WTC11 (cell line): ENCODE results near the gene ELOB. TPM values are rescaled to one million over a fixed set of nuclear protein-coding genes. Genes with fewer than 3 reads are reported as not detected.

ENCODE experiments used
- ATAC-seq: fragments of 200-7000 bp; cut with Tn5 transposase; 2 replicates; pipeline ENCODE4 v1.10.0; 2021; ENCODE audit warnings: mild to moderate bottlenecking, moderate library complexity
- CTCF ChIA-PET: fragments of 300-600 bp; sonication (Branson Sonifier 250); formaldehyde crosslinking; loops from one replicate; lab custom pipeline; 2021; ENCODE audit warnings: antibody characterized with exemption; lab: Charles Lee
- POLR2A ChIA-PET: fragments of 350-600 bp; sonication (Branson Sonifier 250); formaldehyde crosslinking; loops from one replicate; lab custom pipeline; 2021; ENCODE audit warnings: antibody characterized with exemption; lab: Charles Lee
- DNase-seq: peaks from one replicate; pipeline ENCODE4 v3.0.0; 2021; ENCODE audit warnings: low spot score
- H3K27ac Mint-ChIP-seq: 2 replicates; pipeline ENCODE4 v1.8.0; 2021; ENCODE audit warnings: mixed read lengths
- H3K27me3 Mint-ChIP-seq: 2 replicates; pipeline ENCODE4 v1.8.0; 2021; ENCODE audit warnings: low read depth, mild to moderate bottlenecking, moderate library complexity, mixed read lengths
- H3K36me3 Mint-ChIP-seq: 2 replicates; pipeline ENCODE4 v1.8.0; 2021; ENCODE audit warnings: mixed read lengths
- H3K4me1 Mint-ChIP-seq: 2 replicates; pipeline ENCODE4 v1.8.0; 2022; ENCODE audit warnings: mixed read lengths
- H3K4me3 Mint-ChIP-seq: 2 replicates; pipeline ENCODE4 v1.8.0; 2021; ENCODE audit warnings: mild to moderate bottlenecking, moderate library complexity, mixed read lengths
- H3K9me3 Mint-ChIP-seq: 2 replicates; pipeline ENCODE4 v1.8.0; 2021; ENCODE audit warnings: mixed read lengths
- ATF1 ChIP-seq: sonication (generic); formaldehyde crosslinking; IDR thresholded peaks from 2 replicates; pipeline ENCODE4 v1.8.1; 2023; ENCODE audit warnings: mild to moderate bottlenecking, moderate library complexity, missing genetic modification reagents
- CREB1 ChIP-seq: sonication (generic); formaldehyde crosslinking; IDR thresholded peaks from 2 replicates; pipeline ENCODE4 v1.8.0; 2023; ENCODE audit warnings: mild to moderate bottlenecking, missing genetic modification reagents
- CREM ChIP-seq: sonication (generic); formaldehyde crosslinking; IDR thresholded peaks from 2 replicates; pipeline ENCODE4 v1.8.1; 2022; ENCODE audit warnings: mild to moderate bottlenecking, missing genetic modification reagents, moderate library complexity
- HMGA2 ChIP-seq: fragments of 250-450 bp; sonication (Bioruptor Pico); IDR thresholded peaks from 2 replicates; pipeline ENCODE4 v1.4.0; 2021; ENCODE audit warnings: mild to moderate bottlenecking, moderate library complexity
- KAT7 ChIP-seq: sonication (generic); formaldehyde crosslinking; IDR thresholded peaks from 2 replicates; pipeline ENCODE4 v1.8.1; 2023; ENCODE audit warnings: missing genetic modification reagents, mild to moderate bottlenecking, borderline replicate concordance
- MXD4 ChIP-seq: fragments of 250-450 bp; sonication (Bioruptor Pico); IDR thresholded peaks from 2 replicates; pipeline ENCODE4 v1.8.0; 2021; ENCODE audit warnings: mild to moderate bottlenecking, moderate library complexity, borderline replicate concordance
- NR2C2 ChIP-seq: sonication (generic); formaldehyde crosslinking; IDR thresholded peaks from 2 replicates; pipeline ENCODE4 v1.8.0; 2022; ENCODE audit warnings: mild to moderate bottlenecking, missing genetic modification reagents
- SMAD3 ChIP-seq: sonication (generic); formaldehyde crosslinking; IDR thresholded peaks from 2 replicates; pipeline ENCODE4 v1.8.0; 2022; ENCODE audit warnings: missing genetic modification reagents, mild to moderate bottlenecking, borderline replicate concordance
- SMAD4 ChIP-seq: sonication (generic); formaldehyde crosslinking; IDR thresholded peaks from 2 replicates; pipeline ENCODE4 v1.8.0; 2022; ENCODE audit warnings: mild to moderate bottlenecking, missing genetic modification reagents
- TEAD4 ChIP-seq: sonication (generic); formaldehyde crosslinking; IDR thresholded peaks from 2 replicates; pipeline ENCODE4 v1.8.0; 2022; ENCODE audit warnings: mild to moderate bottlenecking, missing genetic modification reagents
- TP53 ChIP-seq: sonication (generic); formaldehyde crosslinking; IDR thresholded peaks from 2 replicates; pipeline ENCODE4 v1.8.1; 2023; ENCODE audit warnings: mild to moderate bottlenecking, missing genetic modification reagents
- ZBTB21 ChIP-seq: sonication (generic); formaldehyde crosslinking; IDR thresholded peaks from 2 replicates; pipeline ENCODE4 v1.8.1; 2023; ENCODE audit warnings: mild to moderate bottlenecking, missing genetic modification reagents, borderline replicate concordance
- ZNF219 ChIP-seq: sonication (generic); formaldehyde crosslinking; IDR thresholded peaks from 2 replicates; pipeline ENCODE4 v1.8.0; 2023; ENCODE audit warnings: missing genetic modification reagents, mild to moderate bottlenecking, borderline replicate concordance
- ZNF232 ChIP-seq: sonication (generic); formaldehyde crosslinking; IDR thresholded peaks from 2 replicates; pipeline ENCODE4 v1.8.0; 2022; ENCODE audit warnings: mild to moderate bottlenecking, missing genetic modification reagents
- ZNF263 ChIP-seq: sonication (generic); formaldehyde crosslinking; IDR thresholded peaks from 2 replicates; pipeline ENCODE4 v1.8.1; 2022; ENCODE audit warnings: low read depth, mild to moderate bottlenecking, moderate library complexity, missing genetic modification reagents
- total RNA-seq: library from RNA; stranded (reverse); gene quantifications from 3 replicates; pipeline ENCODE4 v1.2.3, GENCODE V29; 2021
- TF ChIP-seq, protein P1 (sequence below): sonication (generic); formaldehyde crosslinking; IDR thresholded peaks from 2 replicates; pipeline ENCODE4 v1.8.1; 2022; ENCODE audit warnings: missing genetic modification reagents, borderline replicate concordance
- TF ChIP-seq, protein P2 (sequence below): fragments of 250-450 bp; sonication (Bioruptor Pico); IDR thresholded peaks from 2 replicates; pipeline ENCODE4 v1.9.0; 2021; ENCODE audit warnings: mild to moderate bottlenecking
- TF ChIP-seq, protein P3 (sequence below): sonication (generic); formaldehyde crosslinking; IDR thresholded peaks from 2 replicates; pipeline ENCODE4 v1.8.1; 2022; ENCODE audit warnings: mild to moderate bottlenecking, moderate library complexity, missing genetic modification reagents
- TF ChIP-seq, protein P4 (sequence below): fragments of 250-450 bp; sonication (Bioruptor Pico); IDR thresholded peaks from 2 replicates; pipeline ENCODE4 v1.9.0; 2021; ENCODE audit warnings: mild to moderate bottlenecking, borderline replicate concordance
- TF ChIP-seq, protein P5 (sequence below): sonication (generic); formaldehyde crosslinking; IDR thresholded peaks from 2 replicates; pipeline ENCODE4 v1.8.1; 2023; ENCODE audit warnings: mild to moderate bottlenecking, moderate library complexity, missing genetic modification reagents

ELOB gene
- total RNA-seq, 1 experiment from 2014 or later, result 252 TPM

DNA sequence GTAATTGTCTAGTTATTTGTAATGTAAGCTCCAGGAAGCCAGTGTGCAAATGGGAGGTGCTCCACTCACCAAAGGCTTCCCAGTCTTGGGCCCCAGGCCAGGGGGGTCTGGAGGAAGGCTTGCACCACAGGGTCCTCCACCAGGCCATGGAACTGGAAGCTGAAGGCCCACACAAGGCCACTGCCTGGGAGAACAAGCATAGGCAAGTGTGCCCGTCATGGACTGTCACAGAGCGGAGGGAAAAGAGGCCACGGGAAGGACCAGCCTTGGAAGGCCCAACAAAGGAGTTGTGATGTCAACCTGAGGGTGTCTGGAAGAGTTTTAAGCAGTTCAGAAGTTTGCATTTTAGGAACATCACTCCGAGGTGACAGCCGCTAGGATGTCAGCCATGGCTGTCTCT, 27.6 kb downstream of the ELOB start:
- H3K36me3 Mint-ChIP-seq, result peaks cover 14% of the 10 kb centered on the region
- TF ChIP-seq HMGA2 (CRISPR knock-in tag), result no peak
- TF ChIP-seq, protein P1, sequence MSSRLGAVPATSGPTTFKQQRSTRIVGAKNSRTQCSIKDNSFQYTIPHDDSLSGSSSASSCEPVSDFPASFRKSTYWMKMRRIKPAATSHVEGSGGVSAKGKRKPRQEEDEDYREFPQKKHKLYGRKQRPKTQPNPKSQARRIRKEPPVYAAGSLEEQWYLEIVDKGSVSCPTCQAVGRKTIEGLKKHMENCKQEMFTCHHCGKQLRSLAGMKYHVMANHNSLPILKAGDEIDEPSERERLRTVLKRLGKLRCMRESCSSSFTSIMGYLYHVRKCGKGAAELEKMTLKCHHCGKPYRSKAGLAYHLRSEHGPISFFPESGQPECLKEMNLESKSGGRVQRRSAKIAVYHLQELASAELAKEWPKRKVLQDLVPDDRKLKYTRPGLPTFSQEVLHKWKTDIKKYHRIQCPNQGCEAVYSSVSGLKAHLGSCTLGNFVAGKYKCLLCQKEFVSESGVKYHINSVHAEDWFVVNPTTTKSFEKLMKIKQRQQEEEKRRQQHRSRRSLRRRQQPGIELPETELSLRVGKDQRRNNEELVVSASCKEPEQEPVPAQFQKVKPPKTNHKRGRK, result no peak
- no peak for TF ChIP-seq CREB1 (CRISPR knock-in tag)
- TF ChIP-seq ZBTB21 (CRISPR knock-in tag), result no peak
- no peak for TF ChIP-seq SMAD3 (CRISPR knock-in tag)
- TF ChIP-seq KAT7, result no peak
- TF ChIP-seq MXD4 (CRISPR knock-in tag), result no peak
- TF ChIP-seq SMAD4 (CRISPR knock-in tag), result no peak
- TF ChIP-seq TP53 (CRISPR knock-in tag), result no peak
- no peak for TF ChIP-seq ATF1
- TF ChIP-seq, protein P2, sequence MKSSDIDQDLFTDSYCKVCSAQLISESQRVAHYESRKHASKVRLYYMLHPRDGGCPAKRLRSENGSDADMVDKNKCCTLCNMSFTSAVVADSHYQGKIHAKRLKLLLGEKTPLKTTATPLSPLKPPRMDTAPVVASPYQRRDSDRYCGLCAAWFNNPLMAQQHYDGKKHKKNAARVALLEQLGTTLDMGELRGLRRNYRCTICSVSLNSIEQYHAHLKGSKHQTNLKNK (CRISPR knock-in tag), result no peak
- TF ChIP-seq, protein P3, sequence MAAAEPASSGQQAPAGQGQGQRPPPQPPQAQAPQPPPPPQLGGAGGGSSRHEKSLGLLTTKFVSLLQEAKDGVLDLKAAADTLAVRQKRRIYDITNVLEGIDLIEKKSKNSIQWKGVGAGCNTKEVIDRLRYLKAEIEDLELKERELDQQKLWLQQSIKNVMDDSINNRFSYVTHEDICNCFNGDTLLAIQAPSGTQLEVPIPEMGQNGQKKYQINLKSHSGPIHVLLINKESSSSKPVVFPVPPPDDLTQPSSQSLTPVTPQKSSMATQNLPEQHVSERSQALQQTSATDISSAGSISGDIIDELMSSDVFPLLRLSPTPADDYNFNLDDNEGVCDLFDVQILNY (CRISPR knock-in tag), result no peak
- no peak for TF ChIP-seq NR2C2 (CRISPR knock-in tag)
- no peak for TF ChIP-seq ZNF232
- TF ChIP-seq CREM (CRISPR knock-in tag), result no peak
- TF ChIP-seq, protein P4, sequence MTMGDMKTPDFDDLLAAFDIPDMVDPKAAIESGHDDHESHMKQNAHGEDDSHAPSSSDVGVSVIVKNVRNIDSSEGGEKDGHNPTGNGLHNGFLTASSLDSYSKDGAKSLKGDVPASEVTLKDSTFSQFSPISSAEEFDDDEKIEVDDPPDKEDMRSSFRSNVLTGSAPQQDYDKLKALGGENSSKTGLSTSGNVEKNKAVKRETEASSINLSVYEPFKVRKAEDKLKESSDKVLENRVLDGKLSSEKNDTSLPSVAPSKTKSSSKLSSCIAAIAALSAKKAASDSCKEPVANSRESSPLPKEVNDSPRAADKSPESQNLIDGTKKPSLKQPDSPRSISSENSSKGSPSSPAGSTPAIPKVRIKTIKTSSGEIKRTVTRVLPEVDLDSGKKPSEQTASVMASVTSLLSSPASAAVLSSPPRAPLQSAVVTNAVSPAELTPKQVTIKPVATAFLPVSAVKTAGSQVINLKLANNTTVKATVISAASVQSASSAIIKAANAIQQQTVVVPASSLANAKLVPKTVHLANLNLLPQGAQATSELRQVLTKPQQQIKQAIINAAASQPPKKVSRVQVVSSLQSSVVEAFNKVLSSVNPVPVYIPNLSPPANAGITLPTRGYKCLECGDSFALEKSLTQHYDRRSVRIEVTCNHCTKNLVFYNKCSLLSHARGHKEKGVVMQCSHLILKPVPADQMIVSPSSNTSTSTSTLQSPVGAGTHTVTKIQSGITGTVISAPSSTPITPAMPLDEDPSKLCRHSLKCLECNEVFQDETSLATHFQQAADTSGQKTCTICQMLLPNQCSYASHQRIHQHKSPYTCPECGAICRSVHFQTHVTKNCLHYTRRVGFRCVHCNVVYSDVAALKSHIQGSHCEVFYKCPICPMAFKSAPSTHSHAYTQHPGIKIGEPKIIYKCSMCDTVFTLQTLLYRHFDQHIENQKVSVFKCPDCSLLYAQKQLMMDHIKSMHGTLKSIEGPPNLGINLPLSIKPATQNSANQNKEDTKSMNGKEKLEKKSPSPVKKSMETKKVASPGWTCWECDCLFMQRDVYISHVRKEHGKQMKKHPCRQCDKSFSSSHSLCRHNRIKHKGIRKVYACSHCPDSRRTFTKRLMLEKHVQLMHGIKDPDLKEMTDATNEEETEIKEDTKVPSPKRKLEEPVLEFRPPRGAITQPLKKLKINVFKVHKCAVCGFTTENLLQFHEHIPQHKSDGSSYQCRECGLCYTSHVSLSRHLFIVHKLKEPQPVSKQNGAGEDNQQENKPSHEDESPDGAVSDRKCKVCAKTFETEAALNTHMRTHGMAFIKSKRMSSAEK (CRISPR knock-in tag), result no peak
- TF ChIP-seq, protein P5, sequence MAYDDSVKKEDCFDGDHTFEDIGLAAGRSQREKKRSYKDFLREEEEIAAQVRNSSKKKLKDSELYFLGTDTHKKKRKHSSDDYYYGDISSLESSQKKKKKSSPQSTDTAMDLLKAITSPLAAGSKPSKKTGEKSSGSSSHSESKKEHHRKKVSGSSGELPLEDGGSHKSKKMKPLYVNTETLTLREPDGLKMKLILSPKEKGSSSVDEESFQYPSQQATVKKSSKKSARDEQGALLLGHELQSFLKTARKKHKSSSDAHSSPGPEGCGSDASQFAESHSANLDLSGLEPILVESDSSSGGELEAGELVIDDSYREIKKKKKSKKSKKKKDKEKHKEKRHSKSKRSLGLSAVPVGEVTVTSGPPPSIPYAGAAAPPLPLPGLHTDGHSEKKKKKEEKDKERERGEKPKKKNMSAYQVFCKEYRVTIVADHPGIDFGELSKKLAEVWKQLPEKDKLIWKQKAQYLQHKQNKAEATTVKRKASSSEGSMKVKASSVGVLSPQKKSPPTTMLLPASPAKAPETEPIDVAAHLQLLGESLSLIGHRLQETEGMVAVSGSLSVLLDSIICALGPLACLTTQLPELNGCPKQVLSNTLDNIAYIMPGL (CRISPR knock-in tag), result no peak
- TF ChIP-seq ZNF219 (CRISPR knock-in tag), result no peak
- no peak for TF ChIP-seq ZNF263 (CRISPR knock-in tag)
- no peak for TF ChIP-seq TEAD4
- no peaks in the 10 kb centered on the region for H3K27me3 Mint-ChIP-seq
- ATAC-seq (no peak), DNase-seq (no peak)
- peaks cover 22% of the 10 kb centered on the region for H3K4me1 Mint-ChIP-seq
- ChIA-PET POLR2A (no interaction called here), CTCF (no interaction called here)
- H3K4me3 Mint-ChIP-seq, result no peak overlapping the region
- no peaks in the 10 kb centered on the region for H3K9me3 Mint-ChIP-seq
- no peak overlapping the region for H3K27ac Mint-ChIP-seq
